ENCODE measurements around the gene CDK15.
"Not testable (repeated sequence)": the region's sequence is repeated elsewhere in the genome, so short reads cannot be mapped to it uniquely, and the experiment has no call there.

Gene CDK15

GRCh38 chr2:201790291-201790690, 16.0 kb upstream of the CDK15 start:
- no peak for DNase-seq

GRCh38 chr2:201790989-201791388, 15.3 kb upstream of the CDK15 start:
- no peak for DNase-seq

DNA sequence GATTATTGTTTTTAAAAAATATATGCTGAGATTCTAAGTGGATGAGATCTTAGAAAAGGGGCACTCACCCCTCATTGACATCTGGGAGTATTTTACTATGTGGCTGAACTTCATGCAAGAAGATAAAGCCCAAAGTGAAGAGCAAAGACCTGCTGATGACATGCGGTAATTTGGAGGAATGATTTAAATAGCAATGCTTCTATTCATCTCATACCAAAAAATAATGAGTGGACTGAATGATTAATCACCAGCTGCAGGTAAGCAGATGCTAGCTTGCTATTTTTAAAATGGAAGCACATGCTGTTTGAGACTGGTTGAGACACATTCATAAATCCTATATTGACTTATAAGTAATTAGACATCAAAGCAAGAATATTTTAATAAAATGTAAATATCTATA, 12.7 kb upstream of the CDK15 start:
- DNase-seq: no peak

DNA sequence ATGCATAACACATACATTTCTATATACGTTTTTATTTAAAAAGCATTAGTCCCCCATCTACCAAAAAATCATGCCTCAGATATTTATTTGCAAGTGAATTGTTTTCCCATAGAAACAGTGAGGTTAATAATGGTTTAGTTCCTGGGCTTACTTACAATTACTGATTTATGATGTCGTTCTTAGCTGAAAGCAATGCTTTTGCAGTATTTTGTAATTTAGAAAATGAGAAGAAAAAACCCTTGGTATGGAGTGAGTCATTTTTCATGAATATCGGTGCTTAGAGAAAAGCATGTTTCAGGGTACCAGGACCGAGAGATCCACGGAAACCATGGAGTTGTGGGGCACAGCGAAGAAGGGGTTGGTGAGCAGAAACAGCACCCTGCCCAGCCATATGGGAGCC, 12.0 kb upstream of the CDK15 start:
- DNase-seq: no peak

DNA sequence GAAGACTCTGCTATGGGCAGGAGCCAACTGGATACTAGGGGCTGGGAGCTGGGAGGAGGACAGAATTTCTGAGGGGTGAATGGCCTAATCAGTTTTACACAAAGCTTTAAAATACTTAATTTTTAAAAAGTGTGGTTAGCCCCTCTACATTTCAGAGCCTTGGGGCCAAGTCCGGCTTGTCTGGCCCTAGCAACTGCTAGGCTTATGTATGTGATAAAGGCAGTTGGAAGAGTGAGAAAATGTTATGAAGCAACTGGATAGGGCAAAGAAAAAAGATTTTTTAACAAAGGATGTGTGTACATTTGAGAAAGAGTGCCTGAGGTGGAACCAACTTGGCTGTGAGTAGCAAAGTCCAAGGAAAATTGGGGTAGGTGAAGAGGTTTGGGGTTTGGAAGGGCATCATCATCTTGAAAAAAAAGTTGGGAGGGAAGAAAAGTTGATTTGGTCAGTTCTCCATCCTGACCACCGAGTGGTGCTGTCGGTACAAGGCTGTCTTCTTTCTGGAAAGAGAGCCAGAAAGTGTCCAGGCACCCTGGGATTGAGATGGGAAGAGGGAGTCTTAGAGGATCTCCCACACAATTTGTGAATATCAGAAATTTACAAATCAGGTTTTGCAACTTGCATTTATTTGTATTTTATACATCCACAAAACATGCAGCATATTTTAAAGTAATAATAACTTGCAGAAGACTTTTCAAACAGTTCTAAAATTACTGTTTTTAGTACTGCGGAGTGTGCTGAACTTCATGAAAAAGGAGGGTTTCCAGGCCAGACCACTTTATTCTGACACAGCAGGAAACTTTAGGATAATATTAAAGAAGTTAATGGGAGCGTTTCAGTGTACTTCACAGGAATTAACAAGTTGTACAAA, 10.5 kb upstream of the CDK15 start:
- DNase-seq: peak in 1 of 2 experiments; percentile 37

DNA sequence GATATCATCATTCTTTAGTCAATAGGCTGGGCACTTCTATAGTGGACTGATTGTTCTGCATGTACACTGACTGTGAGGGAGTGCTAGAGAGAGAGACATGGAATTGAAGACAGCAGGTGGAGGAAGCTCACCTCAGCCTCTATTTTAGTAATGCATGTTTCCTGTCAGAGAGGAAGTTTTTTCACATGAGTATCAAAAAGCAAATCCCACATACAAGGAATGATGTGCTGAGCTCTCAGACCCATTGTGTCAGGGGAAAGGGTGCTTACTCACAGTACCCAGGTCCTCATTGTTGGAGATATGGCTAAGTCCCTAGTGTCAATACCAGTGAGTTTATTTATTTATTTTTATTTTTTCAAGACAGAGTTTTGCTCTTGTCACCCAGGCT, 9.9 kb upstream of the CDK15 start:
- DNase-seq: no peak

GRCh38 chr2:201797175-201797840, 9.0 kb upstream of the CDK15 start:
- DNase-seq: no peak

- no peak for DNase-seq
Measured at GRCh38 chr2:201798252-201798913, 8.0 kb upstream of the CDK15 start.

GRCh38 chr2:201798914-201799285, 7.4 kb upstream of the CDK15 start:
- DNase-seq: not testable (repeated sequence)

GRCh38 chr2:201807452-201807999, 1.2 kb downstream of the CDK15 start:
- DNase-seq: no peak

DNA sequence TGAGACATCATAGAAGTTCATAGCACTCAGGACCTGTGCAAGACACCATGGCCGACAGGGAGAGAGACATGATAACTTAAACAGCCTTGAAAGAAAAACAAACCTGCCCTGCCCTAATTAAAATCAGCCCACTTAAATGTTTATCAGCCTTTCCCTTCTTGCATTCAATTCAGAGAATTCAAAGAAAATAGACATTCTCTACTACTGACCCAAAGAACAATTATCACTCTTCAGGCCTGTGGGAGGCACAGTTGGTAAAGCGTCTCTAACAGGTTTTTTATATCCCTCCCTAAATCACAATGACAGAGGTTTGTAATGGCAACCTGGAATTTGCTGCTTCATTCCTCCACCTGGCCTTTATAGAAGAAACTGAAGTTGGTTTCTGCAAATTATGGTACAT, 1.7 kb downstream of the CDK15 start:
- no peak for DNase-seq

- DNase-seq: no peak
Measured at GRCh38 chr2:201809633-201810032, 3.3 kb downstream of the CDK15 start.

GRCh38 chr2:201810604-201811003, 4.3 kb downstream of the CDK15 start:
- DNase-seq: not testable (repeated sequence)

DNA sequence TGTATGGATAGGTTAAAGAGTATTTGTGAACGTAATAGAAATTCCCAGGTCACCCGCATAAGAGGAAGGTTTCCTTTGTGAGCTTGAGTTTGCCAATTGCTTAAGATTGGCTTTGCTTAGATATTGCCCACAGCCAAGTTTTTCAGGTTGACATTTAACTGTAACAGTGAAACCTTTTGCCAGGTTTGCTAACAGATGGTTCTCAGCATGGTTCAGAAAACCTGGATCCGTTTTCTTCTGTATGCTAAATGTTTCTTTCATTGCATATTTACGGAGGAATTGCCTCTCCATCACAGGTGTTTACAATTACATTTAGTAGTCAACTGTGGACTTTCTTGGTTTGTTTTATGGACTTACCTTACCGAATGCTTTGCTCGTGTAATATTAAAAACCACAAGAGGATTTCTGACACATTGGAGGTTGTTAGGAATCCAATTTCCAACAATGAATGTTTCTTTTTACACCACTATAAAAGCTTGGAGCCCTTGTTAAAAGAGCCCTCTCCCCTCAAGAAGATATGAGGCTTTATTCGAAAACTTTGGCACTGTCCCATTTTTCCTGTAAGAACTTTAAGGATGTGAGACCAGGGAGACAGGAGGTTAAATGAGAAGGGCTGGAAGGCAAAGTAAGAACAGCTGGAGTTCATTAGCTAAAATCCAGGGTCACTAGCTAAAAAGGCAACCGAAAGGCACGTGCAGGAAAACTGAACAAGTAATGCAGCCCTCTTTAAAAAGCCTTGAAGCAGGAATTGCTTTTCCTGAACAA, 7.8 kb downstream of the CDK15 start:
- DNase-seq: no peak

DNA sequence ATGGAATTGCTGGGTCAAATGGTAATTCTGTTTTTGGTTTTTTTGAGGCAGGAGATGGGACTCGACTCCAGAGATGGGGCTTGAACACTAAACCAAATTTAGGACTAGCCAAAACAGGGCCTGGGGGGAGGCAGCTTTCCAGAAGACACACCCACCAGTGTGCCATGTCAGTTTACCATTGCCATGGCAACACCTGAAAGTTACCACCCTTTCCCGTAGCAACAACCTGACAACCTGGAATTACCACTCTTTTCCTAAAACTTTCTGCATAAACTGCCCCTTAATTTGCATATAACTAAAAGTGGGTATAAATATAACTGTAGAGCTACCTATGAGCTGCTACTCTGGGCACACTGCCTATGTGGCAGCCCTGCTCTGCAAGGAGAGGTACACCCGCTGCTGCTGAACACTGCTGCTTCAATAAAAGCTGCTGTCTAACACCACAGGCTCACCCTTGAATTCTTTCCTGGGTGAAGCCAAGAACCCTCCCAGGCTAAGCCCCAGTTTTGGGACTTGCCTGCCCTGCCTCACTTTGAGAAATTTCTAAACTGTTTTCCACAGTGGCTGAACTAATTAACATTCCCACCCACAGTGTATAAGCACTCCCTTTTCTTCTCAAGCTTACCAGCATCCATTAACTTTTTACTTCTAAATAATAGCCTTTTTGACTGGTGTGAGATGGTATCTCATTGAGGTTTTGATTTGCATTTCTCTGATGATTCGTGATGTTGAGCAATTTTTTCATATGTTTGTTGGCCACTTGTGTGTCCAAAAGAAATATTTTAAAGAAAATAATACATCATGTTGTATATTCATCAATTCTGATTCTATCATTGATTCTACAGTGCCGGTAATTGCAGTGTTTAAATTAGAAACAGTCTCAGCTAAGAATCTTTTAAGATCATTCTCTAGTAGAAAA, 10.6 kb downstream of the CDK15 start:
- DNase-seq: no peak

- DNase-seq: no peak
Measured at GRCh38 chr2:201820383-201821007, 14.2 kb downstream of the CDK15 start.

- DNase-seq: no peak
Measured at GRCh38 chr2:201821080-201821479, 14.7 kb downstream of the CDK15 start.

- DNase-seq: no peak
Measured at GRCh38 chr2:201824212-201824611, 17.9 kb downstream of the CDK15 start.

DNA sequence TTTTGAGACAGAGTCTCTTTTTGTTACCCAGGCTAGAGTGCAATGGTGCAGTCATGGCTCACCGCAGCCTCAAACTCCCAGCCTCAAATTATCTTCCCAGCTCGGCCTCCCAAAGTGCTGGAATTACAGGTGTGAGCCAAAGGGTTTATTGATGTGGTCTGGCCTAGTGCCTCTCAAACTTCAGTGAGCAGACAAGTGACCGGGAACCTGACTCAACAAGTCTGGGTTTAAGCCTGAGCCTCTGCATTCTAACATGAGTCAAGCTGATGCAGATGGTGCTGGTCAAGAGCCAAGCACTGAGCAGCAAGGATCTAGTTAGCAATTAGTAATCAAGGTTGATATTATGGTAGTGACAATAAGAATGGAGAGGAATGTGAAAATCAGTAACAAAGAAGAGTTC, 21.3 kb downstream of the CDK15 start:
- no peak for DNase-seq

DNA sequence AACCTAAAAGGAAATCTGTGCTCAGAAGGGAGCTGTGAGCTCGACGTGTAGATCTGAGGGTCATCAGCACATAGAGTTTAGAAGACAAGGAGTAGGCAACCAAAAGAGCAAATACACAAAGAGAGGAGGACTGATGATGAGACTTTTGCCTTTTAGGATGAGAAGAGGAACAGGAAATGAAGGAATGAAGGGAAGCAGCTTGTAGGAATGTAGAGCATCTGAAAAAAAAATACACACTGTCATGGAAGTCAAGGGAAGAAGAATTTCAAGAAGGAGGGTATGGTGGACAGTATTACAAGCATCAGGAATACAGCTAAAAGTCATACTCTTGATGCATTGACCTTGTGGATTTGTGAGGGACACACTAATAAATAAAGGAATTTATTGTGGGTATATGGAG, 21.9 kb downstream of the CDK15 start:
- DNase-seq: no peak

DNA sequence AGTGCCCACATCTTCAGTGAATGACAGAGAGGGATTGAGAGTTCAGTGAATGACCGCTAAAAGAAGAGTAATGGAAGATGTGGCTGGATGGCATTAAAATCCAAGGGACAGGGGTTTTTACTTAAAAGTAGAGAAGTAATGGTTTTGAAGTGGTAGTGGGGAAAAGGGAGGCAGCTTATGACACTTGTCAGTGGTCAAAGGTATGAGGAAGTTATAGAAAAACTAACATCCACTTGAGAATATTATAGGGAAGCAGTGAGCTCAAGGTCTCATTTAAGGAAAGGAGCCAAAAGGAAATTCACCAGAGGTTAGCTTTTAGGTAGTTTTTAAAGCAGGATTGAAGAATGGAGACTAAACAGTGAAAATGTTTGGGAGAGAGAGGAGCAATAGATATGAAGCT, 24.3 kb downstream of the CDK15 start:
- no peak for DNase-seq
